ENCODE results near the gene MEF2D. TPM values are rescaled to one million over a fixed set of nuclear protein-coding genes. Genes with fewer than 3 reads are reported as not detected.

The MEF2D gene
- total RNA-seq, 1 experiment from 2014 or later: 33.5 TPM

DNA sequence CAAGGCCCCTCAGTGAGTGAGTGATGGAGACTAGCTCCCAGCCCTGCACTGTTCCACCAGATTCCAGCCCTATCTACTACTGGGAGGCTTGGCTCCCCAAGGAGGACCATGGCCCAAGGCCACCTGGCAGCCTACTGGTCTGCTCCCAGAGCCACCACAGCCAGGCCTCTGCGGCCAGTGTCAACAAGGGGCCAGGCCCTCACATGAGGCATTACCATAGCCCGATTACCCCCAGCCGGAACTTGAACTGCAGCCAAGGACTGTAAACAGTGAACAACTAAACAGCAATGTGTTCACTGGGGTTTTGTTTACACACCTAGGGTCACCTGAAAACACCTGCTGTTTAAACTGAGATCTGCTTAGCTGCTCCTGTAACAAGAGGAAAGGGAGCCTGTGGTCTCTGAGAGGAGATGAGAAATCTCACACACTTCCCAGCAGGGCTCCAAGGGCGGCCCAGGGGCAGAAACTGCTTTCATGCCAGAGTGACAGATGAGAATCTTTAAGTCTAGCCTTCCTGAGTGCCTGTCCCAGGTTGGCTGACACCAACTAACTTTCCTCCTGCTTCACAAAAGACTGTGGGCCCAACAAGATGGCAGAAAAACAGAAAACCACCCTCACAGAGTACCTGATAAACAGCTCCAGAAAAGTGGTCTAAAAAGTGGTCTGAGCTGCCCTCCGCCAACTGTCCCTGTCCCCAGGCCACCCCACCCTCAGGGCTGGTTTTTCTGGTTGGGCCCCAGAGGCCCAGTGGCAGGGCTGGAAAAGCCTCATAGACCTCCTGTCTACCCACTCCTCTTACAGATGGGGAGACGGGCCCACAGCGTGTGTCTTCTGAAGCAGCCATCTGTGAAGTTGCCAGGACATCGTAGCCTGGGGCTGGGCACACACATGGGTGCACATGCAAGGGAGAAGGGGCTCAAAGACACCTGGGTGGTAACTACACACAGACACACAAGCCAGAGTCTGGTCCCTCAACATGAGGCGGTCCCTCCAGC is 28.8 kb downstream of the MEF2D start:
- Histone ChIP-seq H3K27ac (peak overlapping the region; percentile 87), H3K36me3 (ENCODE audit: low read depth) (peaks cover 17% of the 10 kb centered on the region; the same call in 1 of the 2 replicates), H3K4me1 (replicated peaks; ENCODE audit: insufficient read depth) (peaks cover 48% of the 10 kb centered on the region), H3K9me3 (ENCODE audit: insufficient read depth, low read depth) (no peaks in the 10 kb centered on the region), H3K4me2 (peak overlapping the region; percentile 72), H4K20me1 (ENCODE audit: insufficient read depth) (no peaks in the 10 kb centered on the region), H3K79me2 (ENCODE audit: low read depth) (no peaks in the 10 kb centered on the region), H3K9me2 (ENCODE audit: insufficient read depth) (no peaks in the 10 kb centered on the region), H3F3A (ENCODE audit: insufficient read depth, low read depth) (peaks cover 39% of the 10 kb centered on the region), H3K27me3 (ENCODE audit: insufficient read depth, low read depth) (no peaks in the 10 kb centered on the region), H2AFZ (no peak overlapping the region), H3K4me3 (peak overlapping the region; percentile 22; the same call in 1 of the 2 replicates)
- no TSS peak for BruUV-seq (replicated peaks)
- CTCF ChIA-PET: interaction anchor here (1.3 kb wide), 1 partner anchor 29 kb away, joined by 7 read pairs; the partner anchor contains the start of gene MEF2D
- POLR2A ChIA-PET (ENCODE audit: unreplicated experiment): interaction anchor here (0.5 to 1.2 kb wide), 3 partner anchors 9 to 29 kb away, joined by 3 to 11 read pairs (median 8); partner anchors contain the start of gene MEF2D
- intact Hi-C loops (cut with micrococcal nuclease; ENCODE audit: unreplicated experiment): loop anchor here (1.0 to 2.0 kb wide), 4 partner anchors 15 to 101 kb away; partner anchors contain the start of genes IQGAP3 and MEF2D
- DNase-seq: peak; percentile 90 to 100
- no peak for TF ChIP-seq EZH2 (IDR thresholded peaks at IDR 0.05; ENCODE audit: low read depth)
- TF ChIP-seq, protein P1, sequence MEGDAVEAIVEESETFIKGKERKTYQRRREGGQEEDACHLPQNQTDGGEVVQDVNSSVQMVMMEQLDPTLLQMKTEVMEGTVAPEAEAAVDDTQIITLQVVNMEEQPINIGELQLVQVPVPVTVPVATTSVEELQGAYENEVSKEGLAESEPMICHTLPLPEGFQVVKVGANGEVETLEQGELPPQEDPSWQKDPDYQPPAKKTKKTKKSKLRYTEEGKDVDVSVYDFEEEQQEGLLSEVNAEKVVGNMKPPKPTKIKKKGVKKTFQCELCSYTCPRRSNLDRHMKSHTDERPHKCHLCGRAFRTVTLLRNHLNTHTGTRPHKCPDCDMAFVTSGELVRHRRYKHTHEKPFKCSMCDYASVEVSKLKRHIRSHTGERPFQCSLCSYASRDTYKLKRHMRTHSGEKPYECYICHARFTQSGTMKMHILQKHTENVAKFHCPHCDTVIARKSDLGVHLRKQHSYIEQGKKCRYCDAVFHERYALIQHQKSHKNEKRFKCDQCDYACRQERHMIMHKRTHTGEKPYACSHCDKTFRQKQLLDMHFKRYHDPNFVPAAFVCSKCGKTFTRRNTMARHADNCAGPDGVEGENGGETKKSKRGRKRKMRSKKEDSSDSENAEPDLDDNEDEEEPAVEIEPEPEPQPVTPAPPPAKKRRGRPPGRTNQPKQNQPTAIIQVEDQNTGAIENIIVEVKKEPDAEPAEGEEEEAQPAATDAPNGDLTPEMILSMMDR (conservative IDR thresholded peaks at IDR 0.05): no peak

GRCh38 chr1:156470473-156470872 is 30.1 kb downstream of the MEF2D start:
- peaks cover 48% of the 10 kb centered on the region for H3K4me1 ChIP-seq (replicated peaks; ENCODE audit: insufficient read depth)
- intact Hi-C loops (cut with micrococcal nuclease; ENCODE audit: unreplicated experiment): loop anchor here (2.0 kb wide), 2 partner anchors 14 to 18 kb away; no protein-coding TSS in a partner anchor
- DNase-seq: peak in 1 of 2 experiments; percentile 0
- H3K9me3 ChIP-seq (ENCODE audit: insufficient read depth, low read depth): no peaks in the 10 kb centered on the region
- CTCF ChIA-PET: no interaction called here
- no peak for TF ChIP-seq EZH2 (IDR thresholded peaks at IDR 0.05; ENCODE audit: low read depth)
- TF ChIP-seq, protein P1 (conservative IDR thresholded peaks at IDR 0.05): no peak
- no peaks in the 10 kb centered on the region for H4K20me1 ChIP-seq (ENCODE audit: insufficient read depth)
- no peak overlapping the region for H3K4me3 ChIP-seq
- no peaks in the 10 kb centered on the region for H3K9me2 ChIP-seq (ENCODE audit: insufficient read depth)
- no peaks in the 10 kb centered on the region for H3K79me2 ChIP-seq (ENCODE audit: low read depth)
- no peak overlapping the region for H3K4me2 ChIP-seq
- POLR2A ChIA-PET (ENCODE audit: unreplicated experiment): interaction anchor here (0.6 to 0.7 kb wide), 2 partner anchors 28 to 162 kb away, joined by 3 to 4 read pairs; no protein-coding TSS in a partner anchor
- H3K27ac ChIP-seq: no peak overlapping the region
- peaks cover 39% of the 10 kb centered on the region for H3F3A ChIP-seq (ENCODE audit: insufficient read depth, low read depth)
- no TSS peak for BruUV-seq (replicated peaks)
- no peak overlapping the region for H2AFZ ChIP-seq
- peaks cover 12% of the 10 kb centered on the region; the same call in 1 of the 2 replicates for H3K36me3 ChIP-seq (ENCODE audit: low read depth)
- no peaks in the 10 kb centered on the region for H3K27me3 ChIP-seq (ENCODE audit: insufficient read depth, low read depth)

DNA sequence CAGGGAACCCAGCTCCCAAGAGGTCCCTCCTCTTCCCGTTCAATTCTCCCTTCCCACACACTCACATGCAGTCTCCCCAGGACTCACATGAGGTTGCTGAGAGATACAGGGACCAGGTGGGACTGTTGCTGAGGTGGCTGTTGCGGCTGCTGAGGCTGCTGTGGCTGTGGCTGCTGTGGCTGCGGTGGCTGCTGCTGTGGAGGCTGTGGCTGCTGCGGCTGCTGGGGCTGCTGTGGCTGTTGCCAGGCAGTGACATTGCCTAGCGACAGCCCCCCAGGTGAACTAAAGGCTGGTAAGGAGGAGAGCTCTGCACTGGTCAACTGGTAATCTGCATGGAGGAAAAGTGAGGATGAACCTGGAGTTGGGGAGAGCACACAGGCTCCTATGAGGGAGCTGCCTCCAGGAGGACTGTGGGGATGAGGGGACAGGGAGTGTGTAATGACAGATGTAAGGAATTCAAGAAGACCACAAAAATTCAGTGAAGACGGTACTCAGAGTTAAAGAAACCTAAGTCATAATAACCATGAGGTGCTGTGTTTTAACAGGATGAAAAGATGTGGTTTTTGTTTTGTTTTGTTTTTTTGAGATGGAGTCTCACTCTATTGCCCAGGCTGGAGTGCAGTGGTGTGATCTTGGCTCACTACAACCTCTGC is 31.8 kb downstream of the MEF2D start:
- H4K20me1 ChIP-seq (ENCODE audit: insufficient read depth): no peaks in the 10 kb centered on the region
- intact Hi-C loops (cut with micrococcal nuclease; ENCODE audit: unreplicated experiment): no loop called here
- no peak overlapping the region for H3K4me2 ChIP-seq
- no peaks in the 10 kb centered on the region for H3K9me3 ChIP-seq (ENCODE audit: insufficient read depth, low read depth)
- peaks cover 11% of the 10 kb centered on the region; the same call in 1 of the 2 replicates for H3K36me3 ChIP-seq (ENCODE audit: low read depth)
- peaks cover 34% of the 10 kb centered on the region for H3F3A ChIP-seq (ENCODE audit: insufficient read depth, low read depth)
- H2AFZ ChIP-seq: no peak overlapping the region
- H3K4me3 ChIP-seq: no peak overlapping the region
- peak in 1 of 2 experiments; percentile 16 for DNase-seq
- H3K79me2 ChIP-seq (ENCODE audit: low read depth): no peaks in the 10 kb centered on the region
- CTCF ChIA-PET: no interaction called here
- TF ChIP-seq, protein P1 (conservative IDR thresholded peaks at IDR 0.05): no peak
- TF ChIP-seq EZH2 (IDR thresholded peaks at IDR 0.05; ENCODE audit: low read depth): no peak
- POLR2A ChIA-PET (ENCODE audit: unreplicated experiment): no interaction called here
- H3K27ac ChIP-seq: no peak overlapping the region
- H3K9me2 ChIP-seq (ENCODE audit: insufficient read depth): no peaks in the 10 kb centered on the region
- BruUV-seq (replicated peaks): no TSS peak
- peaks cover 49% of the 10 kb centered on the region for H3K4me1 ChIP-seq (replicated peaks; ENCODE audit: insufficient read depth)
- H3K27me3 ChIP-seq (ENCODE audit: insufficient read depth, low read depth): no peaks in the 10 kb centered on the region
